HL-60 (cell line): ENCODE data around the gene LBH.

Experiments
- CTCF ChIP-seq: IDR thresholded peaks from one replicate; pipeline ENCODE4 v1.5.1; 2011; ENCODE audit warnings: low read length, control low read depth, inconsistent platforms; ENCODE audit not compliant: insufficient read depth
- GABPA ChIP-seq: IDR thresholded peaks from 2 replicates; pipeline ENCODE4 v1.6.1; 2012; ENCODE audit warnings: low read depth
- POLR2AphosphoS5 ChIP-seq: IDR thresholded peaks from 2 replicates; pipeline ENCODE4 v1.6.1; 2012; ENCODE audit warnings: low read depth
- REST ChIP-seq: IDR thresholded peaks from 2 replicates; pipeline ENCODE4 v1.6.1; 2012; ENCODE audit warnings: low read depth; ENCODE audit not compliant: insufficient replicate concordance

- no peak for TF ChIP-seq CTCF
- TF ChIP-seq POLR2AphosphoS5 = no peak
- no peak for TF ChIP-seq REST
- no peak for TF ChIP-seq GABPA
Observed at GRCh38 chr2:30191107-30191506, 40.2 kb upstream of the LBH start.
